HepG2 (cell line): ENCODE data around the gene PTPN12. TPM values are rescaled to one million over a fixed set of nuclear protein-coding genes. Genes with fewer than 3 reads are reported as not detected.

Experiments used
- ATF7 ChIP-seq, 2 experiments: fragments of 450-650 bp in 1 of 2; sonication (generic) in 1 of 2; formaldehyde crosslinking in 1 of 2; IDR thresholded peaks; 2 replicates each; pipeline versions ENCODE4 v1.4.0 to v1.6.1; 2016 to 2020; ENCODE audit warnings: antibody characterized with exemption in 1 of 2, mild to moderate bottlenecking in 1 of 2, missing genetic modification reagents in 1 of 2
- ELF4 ChIP-seq: sonication (generic); formaldehyde crosslinking; IDR thresholded peaks from 2 replicates; pipeline ENCODE4 v1.5.0; 2020; ENCODE audit warnings: missing genetic modification reagents, mild to moderate bottlenecking, moderate library complexity, borderline replicate concordance
- ERF ChIP-seq: IDR thresholded peaks from 2 replicates; pipeline ENCODE4 v1.6.1; 2018; ENCODE audit warnings: missing biosample characterization, missing genetic modification reagents
- FOXP4 ChIP-seq: sonication (generic); formaldehyde crosslinking; IDR thresholded peaks from 2 replicates; pipeline ENCODE4 v1.4.0; 2020; ENCODE audit warnings: missing genetic modification reagents
- MAF1 ChIP-seq: sonication (generic); formaldehyde crosslinking; IDR thresholded peaks from 2 replicates; pipeline ENCODE4 v1.5.0; 2020; ENCODE audit warnings: missing genetic modification reagents, borderline replicate concordance
- MAFF ChIP-seq: IDR thresholded peaks from 2 replicates; pipeline ENCODE4 v1.6.1; 2011; ENCODE audit warnings: low read depth, low read length, improper control_type of control experiment
- MAFG ChIP-seq: sonication (generic); formaldehyde crosslinking; IDR thresholded peaks from 2 replicates; pipeline ENCODE4 v1.5.1; 2020; ENCODE audit warnings: mild to moderate bottlenecking, missing genetic modification reagents
- MTF1 ChIP-seq: sonication (generic); formaldehyde crosslinking; IDR thresholded peaks from 2 replicates; pipeline ENCODE4 v1.5.0; 2020; ENCODE audit warnings: missing genetic modification reagents
- NR0B2 ChIP-seq: sonication (generic); formaldehyde crosslinking; IDR thresholded peaks from 2 replicates; pipeline ENCODE4 v1.4.0; 2020; ENCODE audit warnings: mild to moderate bottlenecking, missing genetic modification reagents
- NR2C2 ChIP-seq: sonication (generic); formaldehyde crosslinking; IDR thresholded peaks from 2 replicates; pipeline ENCODE4 v1.4.0; 2020; ENCODE audit warnings: missing genetic modification reagents, mild to moderate bottlenecking, moderate library complexity, borderline replicate concordance
- RNF219 ChIP-seq: sonication (generic); formaldehyde crosslinking; IDR thresholded peaks from 2 replicates; pipeline ENCODE4 v1.5.0; 2020; ENCODE audit warnings: mild to moderate bottlenecking, missing genetic modification reagents
- SETDB1 ChIP-seq: sonication (generic); formaldehyde crosslinking; IDR thresholded peaks from 2 replicates; pipeline ENCODE4 v1.5.1; 2020; ENCODE audit warnings: missing genetic modification reagents, mild to moderate bottlenecking, borderline replicate concordance
- TEAD3 ChIP-seq: optimal IDR thresholded peaks from 2 replicates; pipeline ENCODE3; 2016; ENCODE audit warnings: borderline replicate concordance
- YEATS4 ChIP-seq: sonication (generic); formaldehyde crosslinking; IDR thresholded peaks from 2 replicates; pipeline ENCODE4 v1.4.0; 2020; ENCODE audit warnings: missing genetic modification reagents, borderline replicate concordance
- ZNF230 ChIP-seq: sonication (generic); formaldehyde crosslinking; IDR thresholded peaks from 2 replicates; pipeline ENCODE4 v1.4.0; 2020; ENCODE audit warnings: mild to moderate bottlenecking, missing genetic modification reagents
- ZNF367 ChIP-seq: sonication (generic); formaldehyde crosslinking; IDR thresholded peaks from 2 replicates; pipeline ENCODE4 v1.4.0; 2020; ENCODE audit warnings: missing genetic modification reagents, borderline replicate concordance
- ZNF576 ChIP-seq: sonication (generic); formaldehyde crosslinking; IDR thresholded peaks from 2 replicates; pipeline ENCODE4 v1.4.0; 2020; ENCODE audit warnings: mild to moderate bottlenecking, missing genetic modification reagents
- ZNF607 ChIP-seq: sonication (generic); formaldehyde crosslinking; IDR thresholded peaks from 2 replicates; pipeline ENCODE4 v1.5.1; 2020; ENCODE audit warnings: missing genetic modification reagents, mild to moderate bottlenecking, borderline replicate concordance
- ZNF652 ChIP-seq: IDR thresholded peaks from 2 replicates; pipeline ENCODE4 v1.6.1; 2016; ENCODE audit warnings: low read depth, borderline replicate concordance
- ZNF749 ChIP-seq: sonication (generic); formaldehyde crosslinking; IDR thresholded peaks from 2 replicates; pipeline ENCODE4 v1.8.0; 2022; ENCODE audit warnings: mild to moderate bottlenecking, missing genetic modification reagents, moderate library complexity, borderline replicate concordance
- ZNF75D ChIP-seq: sonication (generic); formaldehyde crosslinking; IDR thresholded peaks from 2 replicates; pipeline ENCODE4 v1.8.1; 2023; ENCODE audit warnings: missing genetic modification reagents, mild to moderate bottlenecking, borderline replicate concordance
- polyA plus RNA-seq, 8 experiments: library from polyadenylated mRNA; depleted of rRNA in 3 of 8; stranded (reverse) in 7 of 8; unstranded in 1 of 8; fragments of >200 nt; fragmentation: Illumina TruSeq in 4 of 8; extraction: Trizol in 4 of 8; gene quantifications; 2 replicates each; pipeline versions ENCODE4 v1.2.1 to v1.2.3, GENCODE V29; 2011 to 2016; ENCODE audit warnings: low read depth in 4 of 8, missing spikeins in 1 of 8, mixed read lengths in 1 of 8; ENCODE audit not compliant: insufficient read depth in 1 of 8
- total RNA-seq, 5 experiments: library from RNA; depleted of rRNA; stranded (reverse); fragments of >200 nt; fragmentation: Illumina TruSeq; extraction: Trizol; gene quantifications; 2 replicates each; pipeline ENCODE4 v1.2.3, GENCODE V29; 2016; ENCODE audit warnings: low read depth in 1 of 5
- TF ChIP-seq, protein P1 (sequence below): sonication (generic); formaldehyde crosslinking; IDR thresholded peaks from 2 replicates; pipeline ENCODE4 v1.8.1; 2023; ENCODE audit warnings: mild to moderate bottlenecking, moderate library complexity, missing genetic modification reagents
- TF ChIP-seq, protein P2 (sequence below): sonication (generic); formaldehyde crosslinking; IDR thresholded peaks from 2 replicates; pipeline ENCODE4 v1.4.0; 2020; ENCODE audit warnings: mild to moderate bottlenecking, missing genetic modification reagents

Gene PTPN12
- total and polyA plus RNA-seq, 2 of the 13 experiments (the other 11 are each of a cell fraction or from before 2014, with no cell fraction given): 22.9 to 56.8 TPM

- peak; percentile 46; the same call in 1 of the 2 replicates for TF ChIP-seq YEATS4
- no peak for TF ChIP-seq RNF219
- no peak for TF ChIP-seq ZNF652 (CRISPR knock-in tag)
- TF ChIP-seq ZNF230 (CRISPR knock-in tag): no peak
- no peak for TF ChIP-seq SETDB1
- TF ChIP-seq ATF7 (IDR thresholded peaks at IDR 0.05): no peak
- no peak for TF ChIP-seq ATF7 (CRISPR knock-in tag; IDR thresholded peaks at IDR 0.05)
- TF ChIP-seq ZNF749 (CRISPR knock-in tag): no peak
- peak; percentile 84 for TF ChIP-seq FOXP4 (CRISPR knock-in tag)
- TF ChIP-seq MAFG (CRISPR knock-in tag): no peak
- TF ChIP-seq ZNF367: no peak
- TF ChIP-seq ELF4 (CRISPR knock-in tag): no peak
- TF ChIP-seq, protein P1, sequence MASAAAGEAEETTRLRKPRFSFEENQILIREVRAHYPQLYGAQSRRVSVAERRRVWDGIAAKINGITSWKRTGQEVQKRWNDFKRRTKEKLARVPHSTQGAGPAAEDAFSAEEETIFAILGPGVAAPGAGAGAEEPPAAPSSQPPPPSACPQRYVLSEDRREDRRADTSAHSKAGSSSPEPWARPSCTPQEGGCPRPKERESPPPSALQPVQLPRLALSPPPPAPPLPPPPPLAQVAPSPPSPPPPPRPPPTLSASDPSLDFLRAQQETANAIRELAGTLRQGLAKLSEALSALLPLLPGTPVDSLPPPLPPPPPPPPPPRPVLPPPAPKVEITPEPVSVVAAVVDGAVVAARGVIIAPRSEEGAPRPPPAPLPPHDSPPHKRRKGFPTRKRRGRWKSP: no peak
- no peak for TF ChIP-seq ERF (CRISPR knock-in tag)
- TF ChIP-seq, protein P2, sequence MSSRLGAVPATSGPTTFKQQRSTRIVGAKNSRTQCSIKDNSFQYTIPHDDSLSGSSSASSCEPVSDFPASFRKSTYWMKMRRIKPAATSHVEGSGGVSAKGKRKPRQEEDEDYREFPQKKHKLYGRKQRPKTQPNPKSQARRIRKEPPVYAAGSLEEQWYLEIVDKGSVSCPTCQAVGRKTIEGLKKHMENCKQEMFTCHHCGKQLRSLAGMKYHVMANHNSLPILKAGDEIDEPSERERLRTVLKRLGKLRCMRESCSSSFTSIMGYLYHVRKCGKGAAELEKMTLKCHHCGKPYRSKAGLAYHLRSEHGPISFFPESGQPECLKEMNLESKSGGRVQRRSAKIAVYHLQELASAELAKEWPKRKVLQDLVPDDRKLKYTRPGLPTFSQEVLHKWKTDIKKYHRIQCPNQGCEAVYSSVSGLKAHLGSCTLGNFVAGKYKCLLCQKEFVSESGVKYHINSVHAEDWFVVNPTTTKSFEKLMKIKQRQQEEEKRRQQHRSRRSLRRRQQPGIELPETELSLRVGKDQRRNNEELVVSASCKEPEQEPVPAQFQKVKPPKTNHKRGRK: no peak
- TF ChIP-seq MAF1 (CRISPR knock-in tag): no peak
- TF ChIP-seq MTF1: no peak
- TF ChIP-seq NR2C2 (CRISPR knock-in tag): peak; percentile 83
- TF ChIP-seq ZNF607 (CRISPR knock-in tag): no peak
- no peak for TF ChIP-seq MAFF
- peak; percentile 37; the same call in 1 of the 2 replicates for TF ChIP-seq NR0B2 (CRISPR knock-in tag)
- TF ChIP-seq TEAD3 (CRISPR knock-in tag): peak; percentile 89
- TF ChIP-seq ZNF576 (CRISPR knock-in tag): no peak
- TF ChIP-seq ZNF75D (CRISPR knock-in tag): no peak
These were observed 38.1 kb downstream of the PTPN12 start (continued) for GRCh38 chr7:77575187-77575586.
